ENCODE data around the gene MRTFA.

DNA sequence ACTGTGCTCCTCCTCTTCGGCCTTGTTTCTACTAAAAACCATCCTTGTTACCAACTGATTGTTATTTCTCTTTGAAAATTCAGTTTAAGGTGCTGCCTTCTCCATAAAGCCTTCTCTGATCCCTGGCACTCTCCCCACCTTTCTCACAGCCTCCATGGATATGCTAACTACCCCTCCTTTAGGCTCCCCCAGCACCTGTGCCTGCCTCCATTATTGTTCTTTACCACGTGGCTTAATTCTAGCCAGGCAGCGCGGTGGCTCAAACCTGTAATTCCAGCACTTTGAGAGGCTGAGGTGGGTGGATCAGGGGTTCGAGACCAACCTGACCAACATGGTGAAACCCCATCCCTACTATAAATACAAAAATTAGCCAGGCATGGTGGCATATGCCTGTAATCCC, 96.3 kb downstream of the MRTFA start:
- TF ChIP-seq CTCF (IDR thresholded peaks at IDR 0.05) (no peak), POLR2A (IDR thresholded peaks at IDR 0.05) (no peak)

All from lower leg skin (tissue), 3 donors.